IPS DF 4.7 (cell line): ENCODE measurements around the gene RTP5.

ENCODE experiments used
- DNase-seq: peaks from one replicate; pipeline ENCODE4 v3.0.0-alpha.2; 2013; ENCODE audit warnings: low spot score; ENCODE audit errors: extremely low read depth

The RTP5 gene

GRCh38 chr2:241843321-241844065 is 26.0 kb upstream of the RTP5 start:
- no peak for DNase-seq

- no peak for DNase-seq
These were observed 25.3 kb upstream of the RTP5 start for GRCh38 chr2:241844066-241844728.

- DNase-seq: no peak
These were observed 24.5 kb upstream of the RTP5 start for GRCh38 chr2:241844831-241845578.

- no peak for DNase-seq
These were observed 23.1 kb upstream of the RTP5 start for GRCh38 chr2:241846406-241846805.

- no peak for DNase-seq
These were observed 20.5 kb upstream of the RTP5 start for GRCh38 chr2:241848761-241849615.

- DNase-seq: no peak
These were observed 19.6 kb upstream of the RTP5 start for GRCh38 chr2:241849616-241850543.

- no peak for DNase-seq
These were observed 18.8 kb upstream of the RTP5 start for GRCh38 chr2:241850544-241851324.

- no peak for DNase-seq
These were observed 18.0 kb upstream of the RTP5 start for GRCh38 chr2:241851325-241852115.

GRCh38 chr2:241852116-241852980 is 17.2 kb upstream of the RTP5 start:
- DNase-seq: no peak

- no peak for DNase-seq
These were observed 16.4 kb upstream of the RTP5 start for GRCh38 chr2:241852981-241853631.

GRCh38 chr2:241853651-241854341 is 15.7 kb upstream of the RTP5 start:
- no peak for DNase-seq

- DNase-seq: no peak
These were observed 14.9 kb upstream of the RTP5 start for GRCh38 chr2:241854342-241855244.

GRCh38 chr2:241855245-241855887 is 14.2 kb upstream of the RTP5 start:
- no peak for DNase-seq

GRCh38 chr2:241855888-241856422 is 13.6 kb upstream of the RTP5 start:
- DNase-seq: no peak

- no peak for DNase-seq
These were observed 12.4 kb upstream of the RTP5 start for GRCh38 chr2:241857041-241857541.
